Gastroesophageal sphincter (tissue), 3 donors: ENCODE data around the gene CHST1.

Source experiments
- CTCF ChIP-seq, 4 experiments: fragments of 200-600 bp in 2 of 4; fragments of 450-650 bp in 2 of 4; sonication (generic) in 1 of 4; IDR thresholded peaks; one replicate each; pipeline ENCODE4 v1.5.1; 2017 to 2019; ENCODE audit warnings: antibody characterized with exemption in 4 of 4, mild to moderate bottlenecking in 2 of 4, moderate library complexity in 2 of 4
- EP300 ChIP-seq: sonication (generic); formaldehyde crosslinking; IDR thresholded peaks from one replicate; pipeline ENCODE4 v1.6.1; 2017; ENCODE audit warnings: antibody characterized with exemption, mild to moderate bottlenecking
- POLR2A ChIP-seq, 2 donors: fragments of 450-650 bp; IDR thresholded peaks; one replicate each; pipeline ENCODE4 v1.6.1; 2017; ENCODE audit warnings: antibody characterized with exemption in 2 of 2, mild to moderate bottlenecking in 2 of 2, moderate library complexity in 1 of 2

- TF ChIP-seq CTCF (IDR thresholded peaks at IDR 0.05) (no peak), POLR2A (IDR thresholded peaks at IDR 0.05) (no peak), EP300 (no peak)
These were observed 5.6 kb downstream of the CHST1 start for GRCh38 chr11:45659818-45660160.
